NCI-H146 treated with DMSO at 0.1 percent for 48 hours (cell line): ENCODE data around the gene EIF3J.
"Not testable (repeated sequence)": the region's sequence is repeated elsewhere in the genome, so short reads cannot be mapped to it uniquely, and the experiment has no call there.

Experiments
- DNase-seq: peaks from one replicate; lab custom pipeline; 2025; ENCODE audit not compliant: unreplicated experiment; lab: John Stamatoyannopoulos, UW

Gene EIF3J, protein sequence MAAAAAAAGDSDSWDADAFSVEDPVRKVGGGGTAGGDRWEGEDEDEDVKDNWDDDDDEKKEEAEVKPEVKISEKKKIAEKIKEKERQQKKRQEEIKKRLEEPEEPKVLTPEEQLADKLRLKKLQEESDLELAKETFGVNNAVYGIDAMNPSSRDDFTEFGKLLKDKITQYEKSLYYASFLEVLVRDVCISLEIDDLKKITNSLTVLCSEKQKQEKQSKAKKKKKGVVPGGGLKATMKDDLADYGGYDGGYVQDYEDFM

DNA sequence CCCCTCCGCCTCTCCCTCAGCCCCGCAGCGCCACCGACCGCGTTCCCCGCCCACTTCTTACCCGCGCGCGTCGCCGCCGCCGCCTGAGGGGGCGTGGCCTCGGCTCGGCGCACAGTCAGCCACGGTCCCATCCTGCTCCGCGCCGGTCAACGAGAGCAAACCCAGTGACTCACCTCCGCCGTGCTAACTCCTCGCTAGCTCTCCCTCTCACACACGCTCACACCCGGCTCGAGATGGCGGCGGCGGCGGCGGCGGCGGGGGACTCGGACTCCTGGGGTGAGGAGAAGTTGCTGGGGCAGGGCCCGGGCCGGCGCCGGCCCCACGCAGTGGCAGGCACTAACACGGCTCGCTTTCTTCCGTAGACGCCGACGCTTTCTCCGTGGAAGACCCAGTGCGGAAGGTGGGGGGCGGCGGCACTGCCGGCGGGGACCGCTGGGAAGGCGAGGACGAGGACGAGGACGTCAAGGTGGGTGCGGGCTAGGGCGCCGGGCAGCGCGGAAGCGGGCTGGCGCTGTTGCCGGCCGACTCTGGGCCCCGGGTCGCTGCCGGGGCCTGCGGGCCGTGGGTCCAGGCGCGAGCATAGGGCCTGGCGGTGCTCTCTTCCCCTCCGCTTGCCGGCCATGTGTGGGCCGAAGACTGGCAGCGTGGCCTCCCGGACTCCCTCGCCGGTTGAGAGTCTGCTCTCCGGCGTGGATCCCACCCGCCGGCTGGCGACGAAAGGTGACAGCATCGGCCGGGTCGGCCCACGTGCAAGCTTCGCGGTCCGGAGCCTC lies at the start of gene EIF3J:
TSS of gene EIF3J (plus strand) at position 186 of the 773 bp plus-strand sequence. CDS start at position 234, 48 bp downstream.
- DNase-seq, result peak; percentile 92

DNA sequence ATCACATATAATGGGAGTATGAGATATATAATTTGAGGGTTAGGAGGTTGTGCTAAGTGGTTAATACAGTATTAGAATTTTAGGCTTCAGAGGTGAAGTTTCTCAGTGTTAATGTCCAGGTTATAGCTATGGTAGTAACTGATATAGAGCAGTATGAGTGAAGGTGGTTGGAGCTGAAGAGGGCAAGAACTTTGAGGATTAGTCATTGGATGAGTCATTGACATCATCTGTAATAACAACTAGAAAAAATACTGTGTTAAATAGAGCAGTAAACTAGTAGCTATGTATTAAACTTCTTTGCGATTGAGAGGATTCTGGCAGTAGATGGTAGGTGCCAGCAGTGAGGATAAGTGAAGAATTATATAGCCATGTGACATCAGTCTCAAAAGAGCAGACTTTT lies 47.5 kb upstream of the EIF3J start:
- no peak for DNase-seq

DNA sequence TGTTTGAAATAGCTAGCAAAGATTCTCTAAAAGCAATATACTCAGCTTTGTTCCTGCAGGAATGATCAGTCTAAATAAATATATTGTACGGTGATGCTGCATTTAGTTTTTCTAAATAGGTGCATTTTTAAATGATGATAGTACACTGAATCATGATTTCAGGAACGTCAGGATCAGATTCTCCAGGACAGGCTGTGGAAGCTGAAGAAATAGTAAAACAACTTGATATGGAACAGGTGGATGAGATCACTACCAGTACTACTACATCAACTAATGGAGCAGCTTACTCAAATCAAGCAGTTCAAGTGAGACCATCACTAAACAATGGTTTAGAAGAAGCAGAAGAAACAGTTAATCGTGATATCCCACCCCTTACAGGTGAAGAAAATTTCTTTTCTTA lies 46.3 kb upstream of the EIF3J start:
- no peak for DNase-seq

DNA sequence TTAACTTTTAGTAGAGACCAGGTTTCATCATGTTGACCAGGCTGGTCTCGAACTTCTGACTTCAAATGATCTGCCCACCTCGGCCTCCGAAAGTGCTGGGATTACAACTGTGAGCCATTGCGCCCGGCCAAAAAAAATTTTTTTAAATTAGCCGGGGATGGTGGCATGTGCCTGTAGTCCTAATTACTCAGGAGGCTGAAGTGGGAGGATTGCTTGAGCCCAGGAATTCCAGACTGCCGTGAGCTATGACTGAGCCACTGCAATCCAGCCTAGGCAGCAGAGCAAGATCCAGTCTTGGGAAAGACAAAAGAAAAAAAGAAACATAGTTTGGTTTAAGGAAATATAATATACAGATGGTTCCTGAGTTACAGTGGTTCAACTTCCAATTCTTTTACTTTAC lies 44.9 kb upstream of the EIF3J start:
- DNase-seq, result no peak

DNA sequence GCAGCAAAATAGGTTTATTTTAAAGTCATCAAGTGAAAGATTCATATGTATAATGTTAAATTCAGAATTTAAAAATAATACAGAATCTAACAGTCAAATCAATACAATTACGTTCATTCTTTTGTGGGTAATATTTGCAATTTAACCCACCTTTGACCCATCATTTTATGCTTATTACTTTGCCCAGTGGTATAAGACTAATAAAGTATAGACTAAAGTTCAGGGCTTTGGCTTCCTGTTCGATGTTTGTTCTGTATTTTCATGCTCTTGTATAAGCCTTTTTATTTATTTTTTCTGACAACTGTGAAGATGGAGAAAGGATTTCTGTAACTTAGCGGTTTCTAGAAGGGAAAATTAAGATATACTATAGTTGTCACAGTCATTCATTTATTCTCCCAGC lies 44.3 kb upstream of the EIF3J start:
- no peak for DNase-seq

DNA sequence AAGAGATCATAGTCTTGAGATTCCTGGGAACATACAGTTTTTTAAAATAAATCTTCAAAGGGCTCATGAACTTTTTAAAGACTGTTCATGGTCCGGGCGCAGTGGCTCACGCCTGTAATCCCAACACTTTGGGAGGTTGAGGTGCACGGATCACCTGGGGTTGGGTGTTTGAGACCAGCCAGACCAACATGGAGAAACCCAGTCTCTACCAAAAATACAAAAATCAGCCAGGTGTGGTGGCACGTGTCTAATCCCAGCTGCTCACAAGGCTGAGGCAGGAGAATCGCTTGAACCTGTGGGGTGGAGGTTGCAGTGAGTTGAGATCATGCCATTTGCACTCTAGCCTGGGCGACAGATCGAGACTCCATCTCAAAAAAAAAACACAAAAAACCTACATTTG lies 41.4 kb upstream of the EIF3J start:
- no peak for DNase-seq

DNA sequence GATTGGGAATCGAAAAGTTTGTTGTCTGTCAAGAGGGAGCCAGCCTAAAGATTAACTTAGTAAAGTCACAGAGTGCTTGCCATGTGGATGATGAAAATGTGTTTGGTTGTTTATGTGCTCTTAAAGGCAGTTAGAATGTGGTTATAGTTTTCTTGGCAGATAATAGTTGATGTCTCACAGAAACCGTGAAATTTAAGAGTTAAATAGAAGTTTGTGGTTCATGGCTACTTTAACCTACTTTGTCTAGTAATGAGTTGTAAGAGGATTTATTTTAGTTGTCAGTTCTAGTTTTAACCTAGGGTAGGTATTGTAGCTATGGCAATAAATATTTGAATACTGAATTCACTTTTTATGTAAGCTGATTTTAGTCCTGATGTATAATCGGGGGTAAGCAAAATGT lies 36.4 kb upstream of the EIF3J start:
- no peak for DNase-seq

DNA sequence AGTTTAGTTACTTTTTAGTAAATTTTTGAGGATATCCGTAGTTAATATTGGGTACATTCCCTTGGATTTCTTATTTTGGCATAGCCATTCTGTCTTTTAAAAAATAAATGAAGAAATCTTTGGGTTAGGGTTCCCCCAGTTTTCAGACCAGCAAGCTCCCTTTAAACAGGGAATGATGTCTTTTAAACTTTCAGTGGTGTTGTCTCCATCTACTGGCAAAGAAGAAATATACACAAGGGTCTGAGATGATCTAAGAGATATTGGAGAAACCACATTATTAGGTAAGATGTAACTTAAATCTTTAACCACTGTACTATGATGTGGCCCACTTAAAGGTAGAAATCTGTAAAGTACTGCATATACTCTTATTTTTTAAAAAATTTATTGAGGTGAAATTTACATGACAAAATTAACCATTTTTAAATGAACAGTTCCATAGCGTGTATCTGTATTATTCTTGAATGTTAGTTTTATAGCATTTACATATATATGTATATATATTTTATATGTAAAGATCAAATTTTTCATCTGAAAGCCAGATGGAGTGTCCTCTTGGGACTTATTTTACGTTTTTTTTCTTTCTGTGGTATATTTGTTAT lies 35.1 kb upstream of the EIF3J start:
- peak; percentile 2 for DNase-seq

DNA sequence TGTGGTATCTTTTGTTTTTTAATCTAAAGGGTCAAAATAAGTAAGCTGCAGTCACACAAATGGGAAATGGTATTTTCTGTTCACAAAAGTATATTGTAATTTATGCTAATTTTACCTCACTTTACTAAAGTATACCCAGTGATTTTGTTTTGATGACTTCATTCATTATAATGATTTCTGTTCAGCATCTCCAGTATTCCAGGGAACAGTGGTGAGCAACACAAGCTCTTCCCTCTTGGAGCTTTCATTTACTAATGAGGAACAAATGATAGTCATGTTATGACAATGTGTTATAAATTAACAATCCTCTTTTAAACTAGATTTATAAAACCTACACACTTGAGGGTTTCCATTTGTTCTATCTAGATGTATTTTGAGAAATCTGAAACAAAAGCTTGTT lies 20.5 kb upstream of the EIF3J start:
- DNase-seq, result no peak

DNA sequence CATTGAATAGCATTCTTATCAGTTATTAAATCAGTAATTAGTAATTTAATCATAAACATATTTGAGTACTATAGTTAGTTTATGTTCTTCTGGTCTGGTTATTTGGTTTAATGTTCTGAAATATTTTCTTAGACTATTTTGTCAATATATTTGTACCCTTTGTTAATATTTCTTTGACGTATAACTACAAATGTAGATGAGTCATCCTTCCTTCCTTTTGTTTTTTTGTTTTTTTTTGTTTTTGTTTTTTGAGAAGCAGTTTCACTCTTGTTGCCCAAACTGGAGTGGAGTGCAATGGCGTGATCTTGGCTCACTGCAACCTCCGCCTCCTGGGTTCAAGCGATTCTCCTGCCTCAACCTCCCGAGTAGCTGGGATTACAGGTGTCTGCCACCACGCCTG lies 17.4 kb upstream of the EIF3J start:
- DNase-seq, result no peak

DNA sequence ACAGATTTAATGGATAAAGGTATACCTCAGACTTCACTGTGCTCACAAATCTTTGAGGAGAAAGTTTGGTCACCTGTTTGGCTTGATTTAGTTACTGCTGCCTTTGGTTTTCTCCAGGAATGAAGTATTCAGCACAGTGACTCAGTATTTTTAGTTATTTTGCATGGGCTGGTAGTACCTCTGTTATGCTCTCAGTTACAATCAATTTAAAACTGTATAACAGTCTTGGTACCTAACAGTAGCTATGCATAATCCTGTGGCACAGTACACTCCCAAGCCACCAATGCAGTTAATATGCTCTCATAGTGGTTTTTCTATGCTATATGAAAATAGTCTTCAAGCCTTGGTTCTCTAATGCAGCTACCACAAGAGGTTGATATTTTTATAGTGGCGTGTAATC lies 11.9 kb upstream of the EIF3J start:
- DNase-seq, result no peak

DNA sequence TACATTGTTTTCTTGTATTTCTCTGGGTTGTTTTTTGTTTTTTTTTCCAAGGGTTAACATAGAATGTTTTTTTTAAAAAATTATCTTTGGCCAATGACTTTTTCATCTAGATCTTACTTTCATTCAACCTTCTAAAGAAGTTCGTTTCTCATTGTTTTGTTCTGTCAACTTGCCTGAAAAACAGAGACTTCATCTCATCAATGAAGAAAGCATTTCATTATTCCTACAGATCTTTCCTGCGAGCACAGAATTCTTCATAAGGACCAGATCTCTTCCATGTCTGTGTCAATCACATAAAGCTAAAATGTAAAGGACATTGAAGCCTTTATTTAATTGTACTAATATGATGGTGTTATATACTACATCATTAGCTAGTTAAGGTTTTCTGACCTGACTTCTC lies 9.7 kb upstream of the EIF3J start:
- no peak for DNase-seq

DNA sequence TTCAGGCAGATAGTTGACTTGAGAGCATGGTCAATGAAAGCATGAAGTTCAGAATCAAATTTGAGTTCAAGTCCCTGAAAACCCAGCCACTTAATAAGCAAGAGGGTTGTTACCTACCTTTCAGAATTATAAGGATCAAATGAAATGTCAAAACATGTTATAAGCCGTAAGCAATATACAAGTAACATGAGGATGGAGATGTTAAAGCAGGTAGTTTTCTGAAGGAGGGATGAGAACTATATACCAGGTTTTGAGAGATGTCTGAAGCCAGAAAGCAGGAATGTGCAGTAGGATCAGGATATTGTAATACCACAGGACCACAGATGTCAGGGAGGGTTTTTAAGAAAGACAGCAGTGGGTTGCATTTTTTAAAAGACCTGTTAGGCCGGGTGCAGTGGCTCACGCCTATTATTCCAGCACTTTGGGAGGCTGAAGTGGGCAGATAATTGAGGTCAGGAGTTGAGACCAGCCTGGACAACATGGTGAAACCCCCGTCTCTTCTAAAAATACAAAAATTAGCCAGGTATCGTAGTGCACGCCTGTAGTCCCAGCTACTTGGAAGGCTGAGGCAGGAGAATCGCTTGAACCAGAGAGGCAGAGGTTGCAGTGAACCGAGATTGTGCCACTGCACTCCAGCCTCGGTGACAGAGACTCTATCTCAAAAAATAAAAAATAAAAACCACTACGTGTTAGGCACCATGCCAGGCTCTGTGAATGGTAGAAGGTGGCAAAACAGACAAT lies 6.9 kb upstream of the EIF3J start:
- DNase-seq, result no peak

DNA sequence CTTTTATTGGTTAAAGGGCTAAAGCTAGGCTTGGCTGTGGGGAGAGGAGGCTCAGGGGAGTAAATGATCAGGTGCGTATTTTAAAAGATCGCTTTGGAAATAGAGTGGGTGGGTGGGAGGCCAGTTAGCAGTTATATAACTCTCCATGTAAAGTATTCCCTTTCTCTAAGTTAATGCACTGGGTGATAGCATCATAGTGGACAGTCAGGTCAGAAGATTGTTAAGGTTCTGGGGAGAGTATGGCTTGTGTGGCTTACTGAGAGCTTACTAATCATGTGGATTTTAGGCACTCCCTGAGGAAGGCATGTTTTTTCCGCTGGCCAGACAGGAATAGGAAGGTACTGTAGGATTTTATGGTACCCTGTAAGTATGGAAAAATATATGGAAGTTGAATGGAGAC lies 6.3 kb upstream of the EIF3J start:
- no peak for DNase-seq

DNA sequence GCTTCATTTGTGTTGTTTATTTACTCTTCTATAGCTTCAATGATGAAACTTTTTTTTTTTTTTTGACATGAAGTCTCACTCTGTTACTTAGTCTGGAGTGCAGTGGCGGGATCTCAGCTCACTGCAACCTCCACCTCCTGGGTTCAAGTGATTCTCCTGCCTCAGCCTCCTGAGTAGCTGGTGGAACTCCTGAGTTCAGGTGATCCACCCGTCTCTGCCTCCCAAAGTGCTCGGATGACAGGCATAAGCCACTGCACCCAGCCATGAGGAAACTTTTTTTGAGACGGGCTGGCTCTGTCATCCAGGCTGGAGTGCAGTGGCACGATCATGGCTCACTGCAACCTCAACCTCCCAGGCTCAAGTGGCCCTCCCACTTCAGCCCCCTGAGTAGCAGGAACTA lies 4.7 kb upstream of the EIF3J start:
- not testable (repeated sequence) for DNase-seq

DNA sequence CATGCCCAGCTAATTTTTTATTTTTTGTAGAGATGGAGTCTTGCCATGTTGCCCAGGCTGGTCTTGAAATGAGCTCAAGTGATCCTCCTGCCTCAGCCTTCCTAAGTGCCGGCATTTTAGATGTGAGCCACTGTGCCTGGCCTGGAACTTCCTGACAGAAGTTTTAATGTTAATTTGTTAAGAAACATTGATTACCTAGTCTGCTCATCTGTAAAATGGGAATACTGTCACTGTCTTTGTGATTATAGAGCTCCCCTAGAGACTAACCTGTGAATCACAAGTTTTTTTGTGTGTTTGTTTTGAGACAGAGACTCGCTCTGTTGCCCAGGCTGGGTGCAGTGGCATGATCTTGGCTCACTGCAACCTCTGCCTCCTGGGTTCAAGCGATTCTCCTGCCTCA lies 4.3 kb upstream of the EIF3J start:
- no peak for DNase-seq

DNA sequence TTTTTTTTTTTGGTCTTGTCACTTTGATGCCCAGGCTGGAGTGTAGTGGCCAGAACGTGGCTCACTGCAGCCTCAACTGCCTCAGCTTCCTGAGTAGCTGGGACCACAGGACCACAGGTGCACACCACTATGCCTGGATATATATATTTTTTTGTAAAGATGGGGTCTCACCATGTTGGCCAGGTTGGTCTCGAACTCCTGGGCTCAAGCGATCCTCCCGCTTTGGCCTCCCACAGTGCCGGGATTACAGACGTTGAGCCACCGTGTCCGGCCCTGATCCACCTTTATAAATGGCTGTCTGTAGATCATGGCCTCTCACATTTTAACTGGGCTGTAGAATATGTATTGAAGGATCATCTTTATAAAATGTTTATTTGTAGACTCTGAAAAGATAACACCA lies 1.9 kb upstream of the EIF3J start:
- no peak for DNase-seq

DNA sequence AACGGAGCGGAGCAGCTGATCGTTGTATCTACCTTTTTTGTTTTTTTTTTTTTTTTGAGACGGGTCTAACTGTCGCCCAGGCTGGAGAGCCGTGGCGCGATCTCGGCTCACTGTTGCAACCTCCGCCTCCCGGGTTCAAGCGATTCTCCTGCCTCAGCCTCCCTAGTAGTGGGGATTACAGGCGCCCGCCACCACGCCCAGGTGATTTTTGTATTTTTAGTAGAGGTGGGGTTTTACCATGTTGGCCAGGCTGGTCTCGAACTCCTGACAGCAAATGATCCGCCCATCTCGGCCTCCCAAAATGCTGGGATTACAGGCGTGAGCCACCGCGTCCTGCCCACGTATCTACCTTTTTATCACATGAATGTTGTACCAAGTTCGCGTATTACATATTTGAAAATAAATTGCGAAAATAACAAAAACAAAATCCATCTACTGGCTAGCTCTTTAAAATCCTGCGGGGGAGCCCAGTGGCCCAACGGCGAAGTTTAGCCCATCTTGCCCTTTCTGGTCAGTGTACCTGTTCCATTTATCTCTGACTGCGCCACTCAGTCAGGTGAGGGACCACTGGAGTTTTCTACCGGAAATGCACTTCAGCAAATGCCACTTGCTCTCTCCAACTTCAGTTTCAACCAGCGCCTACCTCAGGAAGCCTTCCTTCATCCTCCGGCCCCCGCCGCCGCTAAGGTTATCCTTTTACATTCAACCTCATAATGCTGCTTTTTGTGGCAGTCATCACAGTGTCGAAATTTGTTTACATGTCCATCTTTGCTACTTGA lies 1.2 kb upstream of the EIF3J start:
- DNase-seq, result peak; percentile 31

DNA sequence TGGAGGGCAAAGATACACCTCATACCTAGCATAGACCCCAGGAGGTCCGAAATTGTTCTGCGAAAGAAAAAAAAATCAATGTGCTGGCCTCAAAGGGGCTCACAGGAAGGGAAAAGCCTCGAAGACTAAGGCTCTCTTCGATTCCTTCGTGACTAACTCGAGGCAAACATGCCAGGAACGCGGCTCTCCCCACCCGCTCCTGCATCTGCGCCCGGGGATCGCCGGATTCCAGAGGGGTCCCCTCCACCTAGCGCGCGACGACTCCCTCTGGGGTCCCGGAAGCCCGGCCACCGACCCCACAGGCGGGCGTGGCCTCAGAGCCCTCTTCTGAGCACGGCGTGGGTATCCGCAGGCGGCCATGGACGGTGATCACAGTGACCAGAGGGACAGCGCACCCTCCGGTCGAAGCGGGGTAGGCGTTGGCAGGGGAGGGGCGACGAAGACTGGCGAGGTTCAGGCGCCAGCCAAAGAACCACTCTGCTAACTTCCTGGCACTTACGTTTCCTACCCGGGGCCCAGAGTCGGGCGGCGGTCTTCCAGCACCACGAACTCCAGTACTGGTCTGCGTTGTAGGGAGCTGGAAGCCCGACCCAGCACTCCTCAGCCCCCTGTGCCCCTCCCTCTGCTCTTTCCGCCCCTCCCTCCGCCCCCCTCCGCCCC lies 515 bp upstream of the EIF3J start:
- peak; percentile 92 for DNase-seq

DNA sequence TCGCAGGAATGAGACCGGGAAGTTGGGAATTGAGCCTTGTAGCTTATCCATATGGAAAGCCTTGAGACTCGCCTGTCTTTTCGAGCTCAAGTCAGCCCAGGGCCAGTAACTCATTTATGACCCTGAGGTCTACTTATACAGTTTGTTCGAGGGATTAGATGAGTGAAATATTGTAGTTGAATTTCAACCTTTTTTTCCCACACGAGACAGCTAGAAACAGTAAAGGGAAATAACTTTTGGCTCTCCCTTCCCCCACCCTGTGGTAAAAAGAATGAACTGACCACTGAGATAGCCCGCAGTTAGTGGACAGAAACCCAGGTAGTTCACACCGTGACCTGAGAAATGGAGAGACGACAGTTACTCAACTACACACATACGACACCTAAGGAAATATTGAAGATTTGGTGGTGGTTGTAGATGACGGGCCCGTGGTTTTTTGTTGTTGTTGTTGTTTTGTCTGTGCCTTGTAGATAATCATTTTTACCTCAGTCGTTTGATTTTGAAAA lies 841 bp downstream of the EIF3J start:
- peak; percentile 0 for DNase-seq
